HEK293 (cell line): ENCODE measurements around the gene GRK5.

Experiments
- CTCF ChIA-PET: fragments of 350-600 bp; formaldehyde crosslinking; extraction: SDS; loops from one replicate; lab custom pipeline; 2021; ENCODE audit warnings: antibody characterized with exemption; lab: Yijun Ruan, JAX
- POLR2A ChIA-PET: fragments of 300-600 bp; formaldehyde crosslinking; extraction: SDS; loops from one replicate; lab custom pipeline; 2020; ENCODE audit warnings: antibody characterized with exemption, inconsistent platforms; lab: Yijun Ruan, JAX
- H3K27ac ChIP-seq: fragments of 200-500 bp; sonication (Bioruptor generic); 2 replicates; pipeline ENCODE4 v1.5.1; 2014; ENCODE audit warnings: low read depth, low read length, control low read depth, inconsistent platforms; ENCODE audit errors: extremely low read depth
- H3K36me3 ChIP-seq, 2 experiments: fragments of 200-500 bp in 1 of 2; sonication (Bioruptor generic) in 1 of 2; 1 replicate in 1 of 2; 2 replicates in 1 of 2; pipeline ENCODE4 v1.5.1; 2014 to 2017; ENCODE audit warnings: inconsistent platforms in 2 of 2, low read length in 2 of 2; ENCODE audit not compliant: control insufficient read depth in 2 of 2, insufficient read depth in 1 of 2
- H3K4me1 ChIP-seq: fragments of 200-500 bp; sonication (Bioruptor generic); 2 replicates; pipeline ENCODE4 v1.5.1; 2014; ENCODE audit warnings: mild to moderate bottlenecking, low read length, inconsistent platforms; ENCODE audit not compliant: control insufficient read depth, insufficient read depth
- H3K4me3 ChIP-seq: 2 replicates; pipeline ENCODE4 v1.5.1; 2011; ENCODE audit warnings: low read depth, mild to moderate bottlenecking, control low read depth, low read length, moderate library complexity
- H3K9me3 ChIP-seq: fragments of 200-500 bp; sonication (Bioruptor generic); 2 replicates; pipeline ENCODE4 v1.5.1; 2014; ENCODE audit warnings: low read depth, low read length, inconsistent platforms; ENCODE audit not compliant: control insufficient read depth, insufficient read depth
- EGR2 ChIP-seq: fragments of 450-650 bp; formaldehyde crosslinking; IDR thresholded peaks from 2 replicates; pipeline ENCODE4 v1.5.1; 2016; ENCODE audit warnings: low read depth, missing biosample characterization, missing genetic modification characterization
- GFI1B ChIP-seq: fragments of 450-650 bp; formaldehyde crosslinking; IDR thresholded peaks from 2 replicates; pipeline ENCODE4 v1.5.1; 2016; ENCODE audit warnings: missing biosample characterization, missing genetic modification characterization
- GLIS1 ChIP-seq: fragments of 450-650 bp; formaldehyde crosslinking; IDR thresholded peaks from 2 replicates; pipeline ENCODE4 v1.5.1; 2016; ENCODE audit warnings: missing biosample characterization, missing genetic modification characterization
- MYNN ChIP-seq: fragments of 450-650 bp; formaldehyde crosslinking; IDR thresholded peaks from 2 replicates; pipeline ENCODE4 v1.5.1; 2016; ENCODE audit warnings: missing biosample characterization, missing genetic modification characterization, borderline replicate concordance
- TRIM28 ChIP-seq: IDR thresholded peaks from 2 replicates; pipeline ENCODE4 v1.6.1; 2011; ENCODE audit warnings: low read length, control low read depth, borderline replicate concordance
- ZBTB1 ChIP-seq: fragments of 450-650 bp; formaldehyde crosslinking; IDR thresholded peaks from 2 replicates; pipeline ENCODE4 v1.5.1; 2016; ENCODE audit warnings: missing biosample characterization, missing genetic modification characterization
- ZFHX2 ChIP-seq: fragments of 450-650 bp; formaldehyde crosslinking; conservative IDR thresholded peaks from 2 replicates; pipeline ENCODE4 v1.5.1; 2016; ENCODE audit warnings: missing biosample characterization, missing genetic modification characterization
- ZIC2 ChIP-seq: fragments of 450-650 bp; formaldehyde crosslinking; IDR thresholded peaks from 2 replicates; pipeline ENCODE4 v1.5.1; 2016; ENCODE audit warnings: missing biosample characterization, missing genetic modification characterization
- ZNF560 ChIP-seq: fragments of 450-650 bp; formaldehyde crosslinking; IDR thresholded peaks from 2 replicates; pipeline ENCODE4 v1.5.1; 2017; ENCODE audit warnings: missing biosample characterization, missing genetic modification characterization, borderline replicate concordance
- ZNF747 ChIP-seq: fragments of 450-650 bp; formaldehyde crosslinking; IDR thresholded peaks from 2 replicates; pipeline ENCODE4 v1.5.1; 2016; ENCODE audit warnings: missing biosample characterization, missing genetic modification characterization
- ZNF777 ChIP-seq: fragments of 450-650 bp; formaldehyde crosslinking; IDR thresholded peaks from 2 replicates; pipeline ENCODE4 v1.5.1; 2017; ENCODE audit warnings: missing biosample characterization, missing genetic modification characterization, borderline replicate concordance
- ZNF785 ChIP-seq: fragments of 450-650 bp; formaldehyde crosslinking; IDR thresholded peaks from 2 replicates; pipeline ENCODE4 v1.5.1; 2016; ENCODE audit warnings: missing biosample characterization, missing genetic modification characterization
- TF ChIP-seq, protein P1 (sequence below): fragments of 450-650 bp; formaldehyde crosslinking; IDR thresholded peaks from 2 replicates; pipeline ENCODE4 v1.5.1; 2017; ENCODE audit warnings: missing biosample characterization, missing genetic modification characterization
- TF ChIP-seq, protein P2 (sequence below): fragments of 450-650 bp; formaldehyde crosslinking; IDR thresholded peaks from 2 replicates; pipeline ENCODE4 v1.5.1; 2016; ENCODE audit warnings: missing biosample characterization, missing genetic modification characterization
- TF ChIP-seq, protein P3 (sequence below): fragments of 450-650 bp; formaldehyde crosslinking; IDR thresholded peaks from 2 replicates; pipeline ENCODE4 v1.5.1; 2016; ENCODE audit warnings: missing biosample characterization, missing genetic modification characterization

Gene GRK5

DNA sequence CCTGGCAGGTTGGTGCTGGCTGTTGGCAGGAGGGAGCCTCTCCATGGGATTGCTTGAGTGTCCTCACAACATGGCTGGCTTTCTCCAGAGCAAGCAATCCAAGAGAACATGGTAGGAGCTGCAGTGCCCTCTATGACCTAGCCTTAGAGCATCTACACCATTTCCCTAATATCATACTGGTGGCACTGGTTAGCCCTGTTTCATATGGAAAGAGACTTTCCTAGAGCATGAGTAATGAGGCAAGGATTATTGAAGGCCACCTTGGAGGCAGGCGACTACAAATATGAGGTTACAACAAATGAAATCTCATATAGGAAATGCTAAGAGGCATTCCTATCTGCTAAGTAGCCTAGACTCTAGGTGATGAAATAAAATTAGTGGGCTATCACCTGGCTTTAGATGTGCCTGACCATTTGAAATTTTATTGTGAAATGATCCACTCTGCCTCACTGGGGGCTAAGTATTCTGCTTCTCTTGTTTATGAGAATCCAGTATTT is 181.5 kb downstream of the GRK5 start (continued):
- TF ChIP-seq ZNF777 (tag by site-specific recombination) (no peak), TRIM28 (no peak), ZNF785 (no peak)
- TF ChIP-seq, protein P1, sequence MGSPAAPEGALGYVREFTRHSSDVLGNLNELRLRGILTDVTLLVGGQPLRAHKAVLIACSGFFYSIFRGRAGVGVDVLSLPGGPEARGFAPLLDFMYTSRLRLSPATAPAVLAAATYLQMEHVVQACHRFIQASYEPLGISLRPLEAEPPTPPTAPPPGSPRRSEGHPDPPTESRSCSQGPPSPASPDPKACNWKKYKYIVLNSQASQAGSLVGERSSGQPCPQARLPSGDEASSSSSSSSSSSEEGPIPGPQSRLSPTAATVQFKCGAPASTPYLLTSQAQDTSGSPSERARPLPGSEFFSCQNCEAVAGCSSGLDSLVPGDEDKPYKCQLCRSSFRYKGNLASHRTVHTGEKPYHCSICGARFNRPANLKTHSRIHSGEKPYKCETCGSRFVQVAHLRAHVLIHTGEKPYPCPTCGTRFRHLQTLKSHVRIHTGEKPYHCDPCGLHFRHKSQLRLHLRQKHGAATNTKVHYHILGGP = no peak

DNA sequence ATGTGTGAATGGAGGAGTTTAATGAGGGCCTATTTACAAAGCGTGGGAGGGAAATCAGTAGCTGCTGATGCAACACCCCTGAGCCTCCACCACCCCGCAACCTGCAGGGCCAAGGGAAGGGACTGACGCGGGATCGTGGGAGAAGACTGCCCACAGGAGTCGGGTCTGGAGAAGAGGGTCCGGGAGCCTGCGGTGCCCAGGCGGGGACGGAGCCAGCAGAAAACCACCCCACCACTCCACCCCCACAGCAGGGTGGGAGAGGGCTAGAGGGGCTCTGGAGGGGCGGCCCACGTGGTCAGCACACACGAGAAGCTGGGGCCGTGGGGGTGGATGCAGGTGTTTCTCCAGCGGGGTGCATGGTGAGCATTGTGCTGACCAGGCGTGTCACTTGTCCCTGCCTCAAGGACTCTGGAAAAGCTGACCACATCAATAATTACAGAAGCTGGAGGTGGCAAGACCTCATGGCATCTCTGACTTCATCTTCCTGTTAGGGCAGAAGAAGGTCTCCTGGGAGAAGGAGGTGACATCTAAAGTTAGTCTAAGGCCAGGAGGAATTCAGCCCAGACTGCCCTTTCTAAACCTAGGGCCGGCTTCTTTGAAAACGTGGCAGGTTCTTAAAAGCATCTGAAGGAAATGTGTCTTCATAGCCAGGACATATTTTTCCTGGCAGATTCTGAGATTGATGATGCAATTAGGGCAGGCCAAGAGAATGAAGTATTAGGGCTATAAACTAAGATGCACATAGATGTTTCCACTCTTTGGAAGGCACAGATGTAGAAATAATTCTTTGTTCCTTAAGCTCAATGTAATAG is 184.3 kb downstream of the GRK5 start:
- no peaks in the 10 kb centered on the region for H3K36me3 ChIP-seq
- no peaks in the 10 kb centered on the region for H3K9me3 ChIP-seq
- no peaks in the 10 kb centered on the region for H3K4me1 ChIP-seq
- POLR2A ChIA-PET = no interaction called here
- H3K27ac ChIP-seq = no peak overlapping the region
- CTCF ChIA-PET = no interaction called here
- no peak overlapping the region for H3K4me3 ChIP-seq
- TF ChIP-seq ZNF785 (no peak), GFI1B (no peak), EGR2 (tag by site-specific recombination) (peak; percentile 83), ZFHX2 (tag by site-specific recombination) (peak; percentile 93)
- TF ChIP-seq, protein P2, sequence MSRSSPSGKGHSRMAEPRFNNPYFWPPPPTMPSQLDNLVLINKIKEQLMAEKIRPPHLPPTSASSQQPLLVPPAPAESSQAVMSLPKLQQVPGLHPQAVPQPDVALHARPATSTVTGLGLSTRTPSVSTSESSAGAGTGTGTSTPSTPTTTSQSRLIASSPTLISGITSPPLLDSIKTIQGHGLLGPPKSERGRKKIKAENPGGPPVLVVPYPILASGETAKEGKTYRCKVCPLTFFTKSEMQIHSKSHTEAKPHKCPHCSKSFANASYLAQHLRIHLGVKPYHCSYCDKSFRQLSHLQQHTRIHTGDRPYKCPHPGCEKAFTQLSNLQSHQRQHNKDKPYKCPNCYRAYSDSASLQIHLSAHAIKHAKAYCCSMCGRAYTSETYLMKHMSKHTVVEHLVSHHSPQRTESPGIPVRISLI (tag by site-specific recombination) = no peak

DNA sequence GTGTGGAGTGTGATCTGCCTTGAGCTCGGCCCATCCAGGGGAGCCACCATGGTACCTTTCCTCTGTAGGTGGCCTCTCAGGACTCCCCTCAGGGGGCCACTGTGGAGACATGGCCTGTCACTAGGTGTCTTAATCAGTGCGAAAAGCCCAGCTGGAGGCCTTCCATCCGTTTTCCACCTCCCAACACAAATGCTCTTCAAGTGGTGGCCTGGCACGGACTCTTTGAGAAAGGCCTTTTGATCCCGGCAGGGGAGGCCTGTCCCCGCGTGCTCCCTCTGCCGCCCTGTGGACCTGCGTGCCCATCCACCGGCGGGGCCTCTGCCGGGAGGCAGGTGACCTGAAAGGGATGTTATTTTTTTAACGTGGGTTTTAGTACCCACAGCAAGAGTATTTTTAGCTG is 185.6 kb downstream of the GRK5 start:
- POLR2A ChIA-PET = no interaction called here
- Histone ChIP-seq H3K4me3 (no peak overlapping the region), H3K27ac (no peak overlapping the region), H3K36me3 (no peaks in the 10 kb centered on the region), H3K4me1 (no peaks in the 10 kb centered on the region), H3K9me3 (no peaks in the 10 kb centered on the region)
- TF ChIP-seq GLIS1 (tag by site-specific recombination) (peak; percentile 98), ZNF747 (no peak), ZIC2 (peak; percentile 99), ZNF560 (no peak)
- TF ChIP-seq, protein P3, sequence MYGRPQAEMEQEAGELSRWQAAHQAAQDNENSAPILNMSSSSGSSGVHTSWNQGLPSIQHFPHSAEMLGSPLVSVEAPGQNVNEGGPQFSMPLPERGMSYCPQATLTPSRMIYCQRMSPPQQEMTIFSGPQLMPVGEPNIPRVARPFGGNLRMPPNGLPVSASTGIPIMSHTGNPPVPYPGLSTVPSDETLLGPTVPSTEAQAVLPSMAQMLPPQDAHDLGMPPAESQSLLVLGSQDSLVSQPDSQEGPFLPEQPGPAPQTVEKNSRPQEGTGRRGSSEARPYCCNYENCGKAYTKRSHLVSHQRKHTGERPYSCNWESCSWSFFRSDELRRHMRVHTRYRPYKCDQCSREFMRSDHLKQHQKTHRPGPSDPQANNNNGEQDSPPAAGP (tag by site-specific recombination) = no peak
- TF ChIP-seq, all 188 proteins: peak for 2
- CTCF ChIA-PET = no interaction called here

DNA sequence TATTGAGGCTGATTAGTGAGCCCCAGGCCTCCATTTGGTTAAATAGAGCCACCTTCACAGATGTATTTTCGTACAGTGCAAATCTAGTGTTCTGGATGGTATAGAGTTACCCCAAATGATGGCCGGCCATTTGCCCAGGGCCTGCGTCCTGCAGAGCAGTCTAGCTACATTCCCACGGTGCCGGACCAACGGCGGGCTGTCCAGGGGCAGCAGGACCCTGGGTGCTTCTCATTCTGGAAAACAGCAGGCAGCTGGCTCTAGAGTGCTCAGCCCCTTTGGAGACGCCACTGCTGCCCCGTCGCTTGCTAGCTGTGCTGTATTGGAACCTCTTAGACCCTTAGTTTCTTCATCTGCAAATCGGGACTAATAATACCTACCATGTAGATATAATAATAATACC is 186.1 kb downstream of the GRK5 start:
- TF ChIP-seq MYNN (tag by site-specific recombination) = no peak
- TF ChIP-seq ZBTB1 (tag by site-specific recombination) = no peak
- Histone ChIP-seq H3K4me3 (no peak overlapping the region), H3K4me1 (no peaks in the 10 kb centered on the region), H3K27ac (no peak overlapping the region), H3K9me3 (no peaks in the 10 kb centered on the region), H3K36me3 (no peaks in the 10 kb centered on the region)
- ChIA-PET CTCF (no interaction called here), POLR2A (no interaction called here)
